K562 (cell line): ENCODE data around the gene HLA-DRB5. TPM values are rescaled to one million over a fixed set of nuclear protein-coding genes. Genes with fewer than 3 reads are reported as not detected.

ENCODE experiments used
- ATAC-seq: fragments of 200-7000 bp; cut with Tn5 transposase; 3 replicates; pipeline ENCODE4 v1.9.1; 2020; ENCODE audit warnings: moderate library complexity
- BruUV-seq: library from RNA; stranded (reverse); fragments of 400-500 nt; replicated peaks from 2 replicates; lab custom pipeline; 2021; lab: Mats Ljungman, UMichigan
- CTCF ChIA-PET: fragments of 300-600 bp; formaldehyde crosslinking; extraction: SDS; loops from one replicate; lab custom pipeline; 2021; ENCODE audit warnings: low intra/inter-chr PET ratio; lab: Yijun Ruan, JAX
- POLR2A ChIA-PET: fragments of 300-600, 350-650 bp; sonication (Branson Sonifier 250); formaldehyde crosslinking; extraction: SDS; loops from one replicate; lab custom pipeline; 2021; ENCODE audit warnings: antibody characterized with exemption, inconsistent platforms; lab: Yijun Ruan, JAX
- DNase-seq, 4 experiments: peaks; one replicate each; pipeline versions ENCODE4 v3.0.0 to v3.0.0-alpha.2; 2011 to 2018; ENCODE audit warnings: low spot score in 3 of 4, mixed read lengths in 3 of 4; ENCODE audit errors: extremely low read depth in 1 of 4
- FAIRE-seq: peaks from 2 replicates; lab custom pipeline; 2011; peaks lifted over from hg19 to GRCh38; lab: Jason Lieb, UNC
- H2AFZ ChIP-seq: 2 replicates; pipeline ENCODE4 v1.6.0; 2011; ENCODE audit warnings: low read depth, low read length, control low read depth, inconsistent platforms
- H3K27ac ChIP-seq: fragments of 200-600 bp; 3 replicates; pipeline ENCODE4 v1.8.0; 2011; ENCODE audit warnings: low read depth, mild to moderate bottlenecking, control low read depth, inconsistent platforms, low read length, moderate library complexity, mixed read lengths; ENCODE audit errors: extremely low read depth
- H3K27me3 ChIP-seq, 2 experiments: fragments of 300-600 bp in 1 of 2; 2 replicates in 1 of 2; 3 replicates in 1 of 2; pipeline versions ENCODE4 v1.6.0 to v1.8.0; 2011; ENCODE audit warnings: inconsistent platforms in 2 of 2, low read length in 2 of 2, mild to moderate bottlenecking in 1 of 2, mixed read lengths in 1 of 2, moderate library complexity in 1 of 2; ENCODE audit not compliant: control insufficient read depth in 2 of 2, insufficient read depth in 2 of 2
- H3K36me3 ChIP-seq: fragments of 300-600 bp; 3 replicates; pipeline ENCODE4 v1.8.0; 2011; ENCODE audit warnings: mild to moderate bottlenecking, low read length, inconsistent platforms; ENCODE audit not compliant: control insufficient read depth, insufficient read depth
- H3K4me1 ChIP-seq, 2 experiments: fragments of 200-600 bp in 1 of 2; replicated peaks in 1 of 2; 2 replicates in 1 of 2; 3 replicates in 1 of 2; pipeline versions ENCODE4 v1.5.1 to v1.8.0; 2011; ENCODE audit warnings: inconsistent platforms in 2 of 2, low read length in 2 of 2, mild to moderate bottlenecking in 1 of 2, mixed read lengths in 1 of 2, moderate library complexity in 1 of 2; ENCODE audit not compliant: control insufficient read depth in 2 of 2, insufficient read depth in 2 of 2
- H3K4me2 ChIP-seq: 2 replicates; pipeline ENCODE4 v1.6.1; 2011; ENCODE audit warnings: low read length, control low read depth, inconsistent platforms, mixed read lengths; ENCODE audit not compliant: insufficient read depth
- H3K4me3 ChIP-seq: fragments of 200-600 bp; sonication (generic), shearing (Covaris generic); 2 replicates; pipeline ENCODE4 v1.5.1; 2016; ENCODE audit warnings: control low read depth, inconsistent platforms
- H3K79me2 ChIP-seq: fragments of 200-600 bp; 3 replicates; pipeline ENCODE4 v1.8.0; 2011; ENCODE audit warnings: low read length, inconsistent platforms; ENCODE audit not compliant: control insufficient read depth, insufficient read depth
- H3K9ac ChIP-seq, 2 experiments: 2 replicates each; pipeline versions ENCODE4 v1.6.0 to v1.6.1; 2011; ENCODE audit warnings: low read depth in 2 of 2, low read length in 2 of 2, control low read depth in 1 of 2, inconsistent platforms in 1 of 2, mild to moderate bottlenecking in 1 of 2, mixed read lengths in 1 of 2; ENCODE audit not compliant: insufficient read depth in 1 of 2
- H3K9me1 ChIP-seq: one replicate; pipeline ENCODE4 v1.6.0; 2011; ENCODE audit warnings: inconsistent platforms, mild to moderate bottlenecking, low read length, moderate library complexity; ENCODE audit not compliant: control insufficient read depth, insufficient read depth
- H3K9me3 ChIP-seq: replicated peaks from 2 replicates; pipeline ENCODE4 v1.5.1; 2011; ENCODE audit warnings: low read depth, low read length, inconsistent platforms; ENCODE audit not compliant: control insufficient read depth, insufficient read depth
- H4K20me1 ChIP-seq: replicated peaks from 2 replicates; pipeline ENCODE4 v1.6.1; 2011; ENCODE audit warnings: low read length, inconsistent platforms, mixed read lengths; ENCODE audit not compliant: control insufficient read depth, insufficient read depth
- ZC3H11A ChIP-seq: IDR thresholded peaks from 2 replicates; pipeline ENCODE4 v1.6.1; 2012; ENCODE audit warnings: low read depth, low read length, improper control_type of control experiment
- WGBS: fragments of 100-300 bp; shearing (Covaris generic); methylation state at CpG from one replicate; pipeline ENCODE4 v1.1.6; 2016; ENCODE audit warnings: low coverage, mixed read lengths; ENCODE audit not compliant: insufficient coverage; ENCODE audit errors: missing lambda C conversion rate; 5-methylcytosine and 5-hydroxymethylcytosine counted together
- in situ Hi-C: fragments of 300-500 bp; cut with MboI; formaldehyde crosslinking; loops from 4 replicates; pipeline ENCODE4 v1.15.0; 2018; ENCODE audit warnings: inconsistent platforms, mixed read lengths
- intact Hi-C: fragments of 100-400 bp; cut with micrococcal nuclease; formaldehyde crosslinking; loops from 2 replicates; pipeline ENCODE4 v1.14.2; 2022
- polyA plus RNA-seq, 8 experiments: library from polyadenylated mRNA; depleted of rRNA in 4 of 8; stranded (reverse) in 5 of 8; unstranded in 3 of 8; fragments of >200 nt; fragmentation: Nextera tagmentation in 2 of 8; fragmentation: Illumina TruSeq in 1 of 8; extraction: Ambion mirVana in 2 of 8; extraction: Trizol in 1 of 8; gene quantifications; 2 replicates each; pipeline versions ENCODE4 v1.2.1 to v1.2.3, GENCODE V29; 2011 to 2014; ENCODE audit warnings: inconsistent platforms in 1 of 8, missing spikeins in 1 of 8
- total RNA-seq, 7 experiments: library from RNA; depleted of rRNA in 6 of 7; stranded (reverse); fragments of >200 nt in 6 of 7; fragmentation: Illumina TruSeq in 2 of 7; extraction: Trizol in 2 of 7; gene quantifications; 2 replicates each; pipeline versions ENCODE4 v1.2.1 to v1.2.3, GENCODE V29; 2011 to 2021; ENCODE audit warnings: low replicate concordance in 1 of 7
- TF ChIP-seq, protein P1 (sequence below): sonication (generic); formaldehyde crosslinking; IDR thresholded peaks from 2 replicates; pipeline ENCODE4 v1.8.1; 2022; ENCODE audit warnings: missing genetic modification reagents
- TF ChIP-seq, protein P2 (sequence below): fragments of 250-450 bp; sonication (Bioruptor Pico); IDR thresholded peaks from 2 replicates; pipeline ENCODE4 v1.4.0; 2020; ENCODE audit warnings: mild to moderate bottlenecking, moderate library complexity, borderline replicate concordance

Gene HLA-DRB5
- total and polyA plus RNA-seq, 9 of the 15 experiments (the other 6 are each of a cell fraction or from before 2014, with no cell fraction given): not detected

DNA sequence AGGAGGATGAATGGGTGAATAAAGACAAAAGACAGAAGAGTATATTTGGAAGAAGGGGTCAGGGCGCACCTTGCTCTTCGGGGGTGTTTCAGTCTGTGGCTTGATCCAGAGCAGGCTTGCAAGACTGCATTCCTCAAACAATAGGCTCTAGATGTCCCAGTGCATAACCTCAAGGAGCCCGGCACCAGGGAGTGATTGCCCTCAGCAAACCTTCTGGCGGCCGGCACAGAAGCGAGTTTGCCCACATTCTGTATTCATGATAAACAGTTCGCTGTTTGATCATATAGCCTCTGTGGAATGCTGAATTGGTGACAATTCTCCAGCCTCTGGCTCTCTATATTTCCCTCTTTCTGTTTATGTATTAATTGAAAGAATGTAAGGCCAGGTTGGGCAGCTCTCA is 29.7 kb upstream of the HLA-DRB5 start:
- CTCF ChIA-PET: no interaction called here
- Histone ChIP-seq H3K27ac (no peak overlapping the region), H3K79me2 (no peaks in the 10 kb centered on the region), H3K9ac (no peak overlapping the region), H3K27me3 (no peaks in the 10 kb centered on the region), H3K9me1 (no peaks in the 10 kb centered on the region), H3K4me3 (no peak overlapping the region), H2AFZ (no peak overlapping the region), H3K4me2 (no peak overlapping the region), H4K20me1 (no peaks in the 10 kb centered on the region), H3K9me3 (no peaks in the 10 kb centered on the region), H3K4me1 (no peaks in the 10 kb centered on the region), H3K36me3 (no peaks in the 10 kb centered on the region)
- POLR2A ChIA-PET: interaction anchor here (0.6 kb wide), 1 partner anchor 25 kb away, joined by 3 read pairs; no protein-coding TSS in a partner anchor
- ATAC-seq (no peak), FAIRE-seq (no peak), DNase-seq (no peak)
- no TSS peak for BruUV-seq
- intact Hi-C loops: no loop called here
- in situ Hi-C loops: loop anchor here (5.0 kb wide), 1 partner anchor 37 kb away; no protein-coding TSS in a partner anchor
- WGBS: no CpG with 5 or more reads among the region's 7 CpGs
- TF ChIP-seq ZC3H11A: no peak
- TF ChIP-seq, protein P1, sequence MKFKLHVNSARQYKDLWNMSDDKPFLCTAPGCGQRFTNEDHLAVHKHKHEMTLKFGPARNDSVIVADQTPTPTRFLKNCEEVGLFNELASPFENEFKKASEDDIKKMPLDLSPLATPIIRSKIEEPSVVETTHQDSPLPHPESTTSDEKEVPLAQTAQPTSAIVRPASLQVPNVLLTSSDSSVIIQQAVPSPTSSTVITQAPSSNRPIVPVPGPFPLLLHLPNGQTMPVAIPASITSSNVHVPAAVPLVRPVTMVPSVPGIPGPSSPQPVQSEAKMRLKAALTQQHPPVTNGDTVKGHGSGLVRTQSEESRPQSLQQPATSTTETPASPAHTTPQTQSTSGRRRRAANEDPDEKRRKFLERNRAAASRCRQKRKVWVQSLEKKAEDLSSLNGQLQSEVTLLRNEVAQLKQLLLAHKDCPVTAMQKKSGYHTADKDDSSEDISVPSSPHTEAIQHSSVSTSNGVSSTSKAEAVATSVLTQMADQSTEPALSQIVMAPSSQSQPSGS (CRISPR knock-in tag): no peak
- TF ChIP-seq, protein P2, sequence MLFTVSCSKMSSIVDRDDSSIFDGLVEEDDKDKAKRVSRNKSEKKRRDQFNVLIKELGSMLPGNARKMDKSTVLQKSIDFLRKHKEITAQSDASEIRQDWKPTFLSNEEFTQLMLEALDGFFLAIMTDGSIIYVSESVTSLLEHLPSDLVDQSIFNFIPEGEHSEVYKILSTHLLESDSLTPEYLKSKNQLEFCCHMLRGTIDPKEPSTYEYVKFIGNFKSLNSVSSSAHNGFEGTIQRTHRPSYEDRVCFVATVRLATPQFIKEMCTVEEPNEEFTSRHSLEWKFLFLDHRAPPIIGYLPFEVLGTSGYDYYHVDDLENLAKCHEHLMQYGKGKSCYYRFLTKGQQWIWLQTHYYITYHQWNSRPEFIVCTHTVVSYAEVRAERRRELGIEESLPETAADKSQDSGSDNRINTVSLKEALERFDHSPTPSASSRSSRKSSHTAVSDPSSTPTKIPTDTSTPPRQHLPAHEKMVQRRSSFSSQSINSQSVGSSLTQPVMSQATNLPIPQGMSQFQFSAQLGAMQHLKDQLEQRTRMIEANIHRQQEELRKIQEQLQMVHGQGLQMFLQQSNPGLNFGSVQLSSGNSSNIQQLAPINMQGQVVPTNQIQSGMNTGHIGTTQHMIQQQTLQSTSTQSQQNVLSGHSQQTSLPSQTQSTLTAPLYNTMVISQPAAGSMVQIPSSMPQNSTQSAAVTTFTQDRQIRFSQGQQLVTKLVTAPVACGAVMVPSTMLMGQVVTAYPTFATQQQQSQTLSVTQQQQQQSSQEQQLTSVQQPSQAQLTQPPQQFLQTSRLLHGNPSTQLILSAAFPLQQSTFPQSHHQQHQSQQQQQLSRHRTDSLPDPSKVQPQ: no peak
